ENCODE data around the gene OSBP. TPM values are rescaled to one million over a fixed set of nuclear protein-coding genes. Genes with fewer than 3 reads are reported as not detected.

OSBP gene
- total and polyA plus RNA-seq, 9 of the 15 experiments (the other 6 are each of a cell fraction or from before 2014, with no cell fraction given): 11.7 to 49.0 (median 28.7) TPM

- 0 out of 4 replicates have a peak, but pooled peaks of 1 of the 2 experiments have one; percentile 45 for TF ChIP-seq SIN3A (IDR thresholded peaks at IDR 0.05; ENCODE audit: borderline replicate concordance in 2 of 2, control insufficient read depth in 1 of 2, low read depth in 2 of 2, low read length in 2 of 2)
- TF ChIP-seq TCF7L2 (IDR thresholded peaks at IDR 0.05; ENCODE audit: low read depth, low read length): no peak
These were observed 64.5 kb downstream of the OSBP start (continued) for GRCh38 chr11:59550842-59551658.

DNA sequence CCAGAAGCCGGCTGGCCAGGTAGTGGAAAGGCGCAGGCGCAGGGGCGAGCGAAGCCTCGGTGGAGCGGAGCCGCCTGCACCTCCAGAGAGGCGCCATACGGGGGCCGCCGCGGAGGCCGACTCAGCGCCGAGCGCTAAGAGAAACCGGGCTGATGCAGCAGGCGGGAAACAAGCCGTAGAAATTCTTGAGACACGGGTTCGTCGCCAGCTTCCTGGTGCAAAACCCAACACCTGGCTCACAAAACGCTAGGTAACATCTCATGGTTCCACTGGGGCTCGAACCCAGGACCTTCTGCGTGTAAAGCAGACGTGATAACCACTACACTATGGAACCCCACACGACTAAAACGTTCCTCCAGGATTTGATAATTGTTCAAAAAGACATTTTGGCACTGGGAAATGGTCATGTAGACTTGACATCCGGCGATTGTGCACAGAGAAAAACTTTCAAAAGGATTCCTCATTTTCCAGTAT is 65.2 kb downstream of the OSBP start:
- ATAC-seq: peak; percentile 82
- peaks cover 22 to 31% of the 10 kb centered on the region in 2 experiments; a peak in 4 of 5 replicates for H3K4me1 ChIP-seq (replicated peaks in 1 of 2; ENCODE audit: control insufficient read depth in 2 of 2, insufficient read depth in 2 of 2, low read length in 2 of 2)
- H3K79me2 ChIP-seq (ENCODE audit: control insufficient read depth, insufficient read depth, low read length): peaks cover 19% of the 10 kb centered on the region
- peak; percentile 63 for FAIRE-seq
- no peaks in the 10 kb centered on the region for H4K20me1 ChIP-seq (replicated peaks; ENCODE audit: control insufficient read depth, insufficient read depth, low read length)
- intact Hi-C loops (cut with micrococcal nuclease) (loop anchor here (5.0 kb wide), 2 partner anchors 67 to 207 kb away; partner anchors contain the start of genes OSBP and STX3), in situ Hi-C loops (cut with MboI) (no loop called here)
- WGBS (ENCODE audit: insufficient coverage, low coverage, missing lambda C conversion rate): under 1% methylated on average over 31 of the region's 31 CpGs
- H3K4me2 ChIP-seq (ENCODE audit: insufficient read depth, low read length): peak overlapping the region; percentile 86
- H3K4me3 ChIP-seq: peak overlapping the region; percentile 57
- peak overlapping the region; percentile 88 for H2AFZ ChIP-seq (ENCODE audit: low read depth, low read length)
- peak; percentile 74 to 97 (median 76) for DNase-seq (ENCODE audit: extremely low read depth in 1 of 4, low spot score in 3 of 4)
- H3K36me3 ChIP-seq (ENCODE audit: control insufficient read depth, insufficient read depth, low read length): no peaks in the 10 kb centered on the region; the same call in 2 of the 3 replicates
- H3K9me3 ChIP-seq (replicated peaks; ENCODE audit: control insufficient read depth, insufficient read depth, low read depth, low read length): no peaks in the 10 kb centered on the region
- POLR2A ChIA-PET: interaction anchor here (0.6 to 7.2 kb wide), 6 partner anchors 9 to 1425 kb away, joined by 3 to 69 read pairs (median 10); partner anchors contain the start of gene PATL1
- H3K9me1 ChIP-seq (ENCODE audit: control insufficient read depth, insufficient read depth, low read length): no peaks in the 10 kb centered on the region
- no peaks in the 10 kb centered on the region for H3K27me3 ChIP-seq (ENCODE audit: control insufficient read depth in 2 of 2, insufficient read depth in 2 of 2, low read length in 2 of 2)
- no TSS peak for BruUV-seq (replicated peaks)
- CTCF ChIA-PET (ENCODE audit: low intra/inter-chr PET ratio): no interaction called here
- H3K9ac ChIP-seq (ENCODE audit: insufficient read depth in 1 of 2, low read depth in 2 of 2, low read length in 2 of 2): peak overlapping the region; percentile 91 to 99
- peak overlapping the region; percentile 100 for H3K27ac ChIP-seq (ENCODE audit: extremely low read depth, low read depth, low read length)
- TF ChIP-seq ZNF311 (CRISPR knock-in tag; IDR thresholded peaks at IDR 0.05) (no peak), CHCHD3 (CRISPR knock-in tag; IDR thresholded peaks at IDR 0.05) (no peak), NONO (IDR thresholded peaks at IDR 0.05; ENCODE audit: low read depth in 2 of 2, low read length in 1 of 2) (peak in 1 of 2 experiments; percentile 72; a peak in 2 of 4 replicates)
- TF ChIP-seq, protein P1, sequence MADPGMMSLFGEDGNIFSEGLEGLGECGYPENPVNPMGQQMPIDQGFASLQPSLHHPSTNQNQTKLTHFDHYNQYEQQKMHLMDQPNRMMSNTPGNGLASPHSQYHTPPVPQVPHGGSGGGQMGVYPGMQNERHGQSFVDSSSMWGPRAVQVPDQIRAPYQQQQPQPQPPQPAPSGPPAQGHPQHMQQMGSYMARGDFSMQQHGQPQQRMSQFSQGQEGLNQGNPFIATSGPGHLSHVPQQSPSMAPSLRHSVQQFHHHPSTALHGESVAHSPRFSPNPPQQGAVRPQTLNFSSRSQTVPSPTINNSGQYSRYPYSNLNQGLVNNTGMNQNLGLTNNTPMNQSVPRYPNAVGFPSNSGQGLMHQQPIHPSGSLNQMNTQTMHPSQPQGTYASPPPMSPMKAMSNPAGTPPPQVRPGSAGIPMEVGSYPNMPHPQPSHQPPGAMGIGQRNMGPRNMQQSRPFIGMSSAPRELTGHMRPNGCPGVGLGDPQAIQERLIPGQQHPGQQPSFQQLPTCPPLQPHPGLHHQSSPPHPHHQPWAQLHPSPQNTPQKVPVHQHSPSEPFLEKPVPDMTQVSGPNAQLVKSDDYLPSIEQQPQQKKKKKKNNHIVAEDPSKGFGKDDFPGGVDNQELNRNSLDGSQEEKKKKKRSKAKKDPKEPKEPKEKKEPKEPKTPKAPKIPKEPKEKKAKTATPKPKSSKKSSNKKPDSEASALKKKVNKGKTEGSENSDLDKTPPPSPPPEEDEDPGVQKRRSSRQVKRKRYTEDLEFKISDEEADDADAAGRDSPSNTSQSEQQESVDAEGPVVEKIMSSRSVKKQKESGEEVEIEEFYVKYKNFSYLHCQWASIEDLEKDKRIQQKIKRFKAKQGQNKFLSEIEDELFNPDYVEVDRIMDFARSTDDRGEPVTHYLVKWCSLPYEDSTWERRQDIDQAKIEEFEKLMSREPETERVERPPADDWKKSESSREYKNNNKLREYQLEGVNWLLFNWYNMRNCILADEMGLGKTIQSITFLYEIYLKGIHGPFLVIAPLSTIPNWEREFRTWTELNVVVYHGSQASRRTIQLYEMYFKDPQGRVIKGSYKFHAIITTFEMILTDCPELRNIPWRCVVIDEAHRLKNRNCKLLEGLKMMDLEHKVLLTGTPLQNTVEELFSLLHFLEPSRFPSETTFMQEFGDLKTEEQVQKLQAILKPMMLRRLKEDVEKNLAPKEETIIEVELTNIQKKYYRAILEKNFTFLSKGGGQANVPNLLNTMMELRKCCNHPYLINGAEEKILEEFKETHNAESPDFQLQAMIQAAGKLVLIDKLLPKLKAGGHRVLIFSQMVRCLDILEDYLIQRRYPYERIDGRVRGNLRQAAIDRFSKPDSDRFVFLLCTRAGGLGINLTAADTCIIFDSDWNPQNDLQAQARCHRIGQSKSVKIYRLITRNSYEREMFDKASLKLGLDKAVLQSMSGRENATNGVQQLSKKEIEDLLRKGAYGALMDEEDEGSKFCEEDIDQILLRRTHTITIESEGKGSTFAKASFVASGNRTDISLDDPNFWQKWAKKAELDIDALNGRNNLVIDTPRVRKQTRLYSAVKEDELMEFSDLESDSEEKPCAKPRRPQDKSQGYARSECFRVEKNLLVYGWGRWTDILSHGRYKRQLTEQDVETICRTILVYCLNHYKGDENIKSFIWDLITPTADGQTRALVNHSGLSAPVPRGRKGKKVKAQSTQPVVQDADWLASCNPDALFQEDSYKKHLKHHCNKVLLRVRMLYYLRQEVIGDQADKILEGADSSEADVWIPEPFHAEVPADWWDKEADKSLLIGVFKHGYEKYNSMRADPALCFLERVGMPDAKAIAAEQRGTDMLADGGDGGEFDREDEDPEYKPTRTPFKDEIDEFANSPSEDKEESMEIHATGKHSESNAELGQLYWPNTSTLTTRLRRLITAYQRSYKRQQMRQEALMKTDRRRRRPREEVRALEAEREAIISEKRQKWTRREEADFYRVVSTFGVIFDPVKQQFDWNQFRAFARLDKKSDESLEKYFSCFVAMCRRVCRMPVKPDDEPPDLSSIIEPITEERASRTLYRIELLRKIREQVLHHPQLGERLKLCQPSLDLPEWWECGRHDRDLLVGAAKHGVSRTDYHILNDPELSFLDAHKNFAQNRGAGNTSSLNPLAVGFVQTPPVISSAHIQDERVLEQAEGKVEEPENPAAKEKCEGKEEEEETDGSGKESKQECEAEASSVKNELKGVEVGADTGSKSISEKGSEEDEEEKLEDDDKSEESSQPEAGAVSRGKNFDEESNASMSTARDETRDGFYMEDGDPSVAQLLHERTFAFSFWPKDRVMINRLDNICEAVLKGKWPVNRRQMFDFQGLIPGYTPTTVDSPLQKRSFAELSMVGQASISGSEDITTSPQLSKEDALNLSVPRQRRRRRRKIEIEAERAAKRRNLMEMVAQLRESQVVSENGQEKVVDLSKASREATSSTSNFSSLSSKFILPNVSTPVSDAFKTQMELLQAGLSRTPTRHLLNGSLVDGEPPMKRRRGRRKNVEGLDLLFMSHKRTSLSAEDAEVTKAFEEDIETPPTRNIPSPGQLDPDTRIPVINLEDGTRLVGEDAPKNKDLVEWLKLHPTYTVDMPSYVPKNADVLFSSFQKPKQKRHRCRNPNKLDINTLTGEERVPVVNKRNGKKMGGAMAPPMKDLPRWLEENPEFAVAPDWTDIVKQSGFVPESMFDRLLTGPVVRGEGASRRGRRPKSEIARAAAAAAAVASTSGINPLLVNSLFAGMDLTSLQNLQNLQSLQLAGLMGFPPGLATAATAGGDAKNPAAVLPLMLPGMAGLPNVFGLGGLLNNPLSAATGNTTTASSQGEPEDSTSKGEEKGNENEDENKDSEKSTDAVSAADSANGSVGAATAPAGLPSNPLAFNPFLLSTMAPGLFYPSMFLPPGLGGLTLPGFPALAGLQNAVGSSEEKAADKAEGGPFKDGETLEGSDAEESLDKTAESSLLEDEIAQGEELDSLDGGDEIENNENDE (IDR thresholded peaks at IDR 0.05; ENCODE audit: low read depth, low read length): no peak

All from K562 (cell line).